ENCODE results near the gene IQCE.

DNA sequence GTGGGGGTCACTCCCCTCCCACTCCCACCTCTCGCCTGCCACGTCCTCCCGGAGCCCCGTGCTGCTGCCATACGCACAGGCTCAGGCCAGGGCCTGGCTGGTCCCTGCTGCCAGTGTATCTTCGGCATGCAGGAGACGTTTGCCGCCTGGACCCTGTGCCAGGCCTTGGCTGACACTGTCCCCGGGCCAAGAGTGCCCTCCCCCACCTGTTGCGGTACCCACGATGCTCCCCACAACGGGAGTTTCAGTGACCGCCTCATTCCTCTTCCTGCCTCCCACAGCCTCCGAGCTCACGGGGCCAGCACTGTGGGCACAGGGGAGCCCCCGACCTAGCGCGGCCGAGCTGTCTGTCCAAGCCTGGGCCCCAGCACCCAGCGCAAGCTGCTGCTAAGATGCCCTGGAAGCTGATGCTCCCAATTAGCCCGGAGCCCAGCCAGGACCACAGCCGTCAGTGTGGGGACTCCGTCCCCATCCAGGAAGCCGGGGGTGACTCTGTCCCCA lies 80.5 kb downstream of the IQCE start:
- TF ChIP-seq HDGF (IDR thresholded peaks at IDR 0.05; ENCODE audit: borderline replicate concordance) (no peak), SUZ12 (IDR thresholded peaks at IDR 0.05) (no peak), BHLHE40 (IDR thresholded peaks at IDR 0.05; ENCODE audit: borderline replicate concordance) (no peak), NFRKB (IDR thresholded peaks at IDR 0.05) (no peak), FOXA1 (IDR thresholded peaks at IDR 0.05) (no peak), CTBP1 (IDR thresholded peaks at IDR 0.05; ENCODE audit: borderline replicate concordance) (no peak), SP1 (IDR thresholded peaks at IDR 0.05) (no peak)
- TF ChIP-seq, protein P1, sequence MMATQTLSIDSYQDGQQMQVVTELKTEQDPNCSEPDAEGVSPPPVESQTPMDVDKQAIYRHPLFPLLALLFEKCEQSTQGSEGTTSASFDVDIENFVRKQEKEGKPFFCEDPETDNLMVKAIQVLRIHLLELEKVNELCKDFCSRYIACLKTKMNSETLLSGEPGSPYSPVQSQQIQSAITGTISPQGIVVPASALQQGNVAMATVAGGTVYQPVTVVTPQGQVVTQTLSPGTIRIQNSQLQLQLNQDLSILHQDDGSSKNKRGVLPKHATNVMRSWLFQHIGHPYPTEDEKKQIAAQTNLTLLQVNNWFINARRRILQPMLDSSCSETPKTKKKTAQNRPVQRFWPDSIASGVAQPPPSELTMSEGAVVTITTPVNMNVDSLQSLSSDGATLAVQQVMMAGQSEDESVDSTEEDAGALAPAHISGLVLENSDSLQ (IDR thresholded peaks at IDR 0.05): no peak
